Spleen (tissue), 7 donors: ENCODE data around the gene RAB11A.

Experiments
- CTCF ChIP-seq, 11 experiments: fragments of 200-600 bp in 7 of 11; fragments of 450-650 bp in 4 of 11; sonication (generic) in 4 of 11; IDR thresholded peaks in 8 of 11; conservative IDR thresholded peaks in 3 of 11; 1 replicate in 7 of 11; 2 replicates in 4 of 11; pipeline versions ENCODE4 v1.4.0 to v1.8.0; 2016 to 2021; ENCODE audit warnings: antibody characterized with exemption in 11 of 11, inconsistent platforms in 4 of 11, mild to moderate bottlenecking in 1 of 11
- POLR2A ChIP-seq, 3 donors: fragments of 450-650 bp; IDR thresholded peaks; one replicate each; pipeline ENCODE4 v1.5.1; 2017; ENCODE audit warnings: antibody characterized with exemption in 3 of 3, mild to moderate bottlenecking in 1 of 3
- POLR2AphosphoS5 ChIP-seq, 3 donors: sonication (generic); formaldehyde crosslinking; IDR thresholded peaks; one replicate each; pipeline ENCODE4 v1.5.1; 2017; ENCODE audit warnings: antibody characterized with exemption in 3 of 3
- donor health status: DM: no; HTN: no; CAD: no; lungs with moderate emphysema.
- donor health status: DM: no; HTN: no; CAD: no.
- donor health status: DM: no; HTN: no; CAD: no.

- peak in 4 of 11 experiments; percentile 5 to 16 (median 8) for TF ChIP-seq CTCF (IDR thresholded peaks at IDR 0.05 in 8 of 11, conservative IDR thresholded peaks at IDR 0.05 in 3 of 11)
- TF ChIP-seq POLR2A (IDR thresholded peaks at IDR 0.05): no peak
- peak; percentile 10 to 87 (median 75) for TF ChIP-seq POLR2AphosphoS5 (IDR thresholded peaks at IDR 0.05)
Observed at GRCh38 chr15:65832549-65833364, 36.5 kb upstream of the RAB11A start.
